WTC11 (cell line): ENCODE measurements around the gene PLSCR2.

Source experiments
- ATF2 ChIP-seq: sonication (generic); formaldehyde crosslinking; IDR thresholded peaks from 2 replicates; pipeline ENCODE4 v1.8.1; 2022; ENCODE audit warnings: low read depth, missing genetic modification reagents, borderline replicate concordance
- CTCF ChIP-seq: fragments of 200-600 bp; IDR thresholded peaks from 2 replicates; pipeline ENCODE4 v1.8.0; 2022; ENCODE audit warnings: antibody characterized with exemption
- ELF4 ChIP-seq: sonication (generic); formaldehyde crosslinking; IDR thresholded peaks from 2 replicates; pipeline ENCODE4 v1.8.1; 2022; ENCODE audit warnings: low read depth, mild to moderate bottlenecking, moderate library complexity, missing genetic modification reagents
- FOXP4 ChIP-seq: sonication (generic); formaldehyde crosslinking; IDR thresholded peaks from 2 replicates; pipeline ENCODE4 v1.8.0; 2022; ENCODE audit warnings: mild to moderate bottlenecking, missing genetic modification reagents
- JUN ChIP-seq: sonication (generic); formaldehyde crosslinking; IDR thresholded peaks from 2 replicates; pipeline ENCODE4 v1.8.0; 2023; ENCODE audit warnings: mild to moderate bottlenecking, missing genetic modification reagents
- KAT7 ChIP-seq: sonication (generic); formaldehyde crosslinking; IDR thresholded peaks from 2 replicates; pipeline ENCODE4 v1.8.1; 2023; ENCODE audit warnings: missing genetic modification reagents, mild to moderate bottlenecking, borderline replicate concordance
- MAX ChIP-seq: sonication (generic); formaldehyde crosslinking; IDR thresholded peaks from 2 replicates; pipeline ENCODE4 v1.8.0; 2022; ENCODE audit warnings: mild to moderate bottlenecking, missing genetic modification reagents
- NR1H2 ChIP-seq: sonication (generic); formaldehyde crosslinking; IDR thresholded peaks from 2 replicates; pipeline ENCODE4 v1.9.0; 2021; ENCODE audit warnings: mild to moderate bottlenecking, moderate library complexity, missing genetic modification reagents
- USF2 ChIP-seq: sonication (generic); formaldehyde crosslinking; IDR thresholded peaks from 2 replicates; pipeline ENCODE4 v1.8.1; 2023; ENCODE audit warnings: mild to moderate bottlenecking, missing genetic modification reagents, moderate library complexity

- TF ChIP-seq CTCF (no peak), USF2 (CRISPR knock-in tag) (no peak), MAX (CRISPR knock-in tag) (no peak), NR1H2 (CRISPR knock-in tag) (no peak), FOXP4 (CRISPR knock-in tag) (no peak), JUN (no peak), ATF2 (CRISPR knock-in tag) (no peak), ELF4 (CRISPR knock-in tag) (no peak), KAT7 (no peak)
Measured at GRCh38 chr3:146491303-146491702, 21.9 kb upstream of the PLSCR2 start.
